GM08714 (cell line): ENCODE results near the gene SPATA22.
"Not testable (repeated sequence)": the region's sequence is repeated elsewhere in the genome, so short reads cannot be mapped to it uniquely, and the experiment has no call there.

ENCODE experiments used
- H3K4me3 ChIP-seq: fragments of 200-500 bp; sonication (Bioruptor generic); 2 replicates; pipeline ENCODE4 v1.5.1; 2014; ENCODE audit warnings: mild to moderate bottlenecking, low read length, inconsistent platforms
- ZNF274 ChIP-seq: IDR thresholded peaks from 2 replicates; pipeline ENCODE4 v1.6.1; 2012; ENCODE audit warnings: mild to moderate bottlenecking, low read depth, low read length

The SPATA22 gene

DNA sequence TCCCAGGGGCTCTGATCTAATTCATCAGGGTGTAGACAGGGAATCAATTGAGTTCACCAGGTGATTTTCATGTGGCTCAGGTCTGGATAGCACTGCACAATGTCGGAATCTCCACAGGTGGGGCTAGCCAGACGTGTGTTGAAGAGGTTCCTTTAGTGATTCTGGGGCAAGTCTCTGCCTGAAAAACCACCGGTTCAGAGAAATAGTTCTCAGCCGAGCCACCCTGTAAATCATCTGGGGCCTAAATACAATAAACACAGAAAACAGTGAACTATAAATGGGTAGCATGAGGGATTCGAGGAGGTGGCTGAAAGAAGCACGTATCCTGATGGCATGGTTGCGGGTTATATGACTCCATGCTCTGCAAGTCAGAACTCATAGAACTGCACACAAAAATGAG, 25.5 kb upstream of the SPATA22 start:
- TF ChIP-seq ZNF274: no peak
- no peak overlapping the region for H3K4me3 ChIP-seq

DNA sequence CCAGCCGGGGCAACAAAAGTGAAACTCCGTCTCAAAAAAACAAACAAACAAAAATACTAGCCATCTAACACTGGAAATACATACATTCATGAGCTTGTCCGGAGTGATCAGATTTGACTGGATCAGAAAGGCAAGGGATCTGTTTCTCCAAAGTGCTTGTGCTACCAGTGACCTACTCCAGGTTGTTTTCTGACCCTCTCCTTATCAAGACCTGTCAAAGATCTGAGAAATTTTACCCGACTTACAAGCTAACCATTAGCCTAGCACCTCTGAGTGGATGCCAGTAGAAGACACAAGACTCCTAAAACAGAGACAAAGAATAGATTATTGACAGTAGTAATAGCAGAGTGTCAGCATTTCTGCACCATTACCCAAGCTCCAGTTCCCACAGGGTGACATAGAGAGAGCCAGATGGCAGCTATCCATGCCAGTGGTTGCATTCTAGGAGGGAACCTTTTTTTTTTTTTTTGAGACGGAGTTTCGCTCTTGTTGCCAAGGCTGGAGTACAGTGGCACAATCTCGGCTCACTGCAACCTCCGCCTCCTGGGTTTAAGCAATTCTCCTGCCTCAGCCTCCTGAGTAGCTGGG, 14.0 kb upstream of the SPATA22 start:
- no peak overlapping the region for H3K4me3 ChIP-seq
- TF ChIP-seq ZNF274: no peak

DNA sequence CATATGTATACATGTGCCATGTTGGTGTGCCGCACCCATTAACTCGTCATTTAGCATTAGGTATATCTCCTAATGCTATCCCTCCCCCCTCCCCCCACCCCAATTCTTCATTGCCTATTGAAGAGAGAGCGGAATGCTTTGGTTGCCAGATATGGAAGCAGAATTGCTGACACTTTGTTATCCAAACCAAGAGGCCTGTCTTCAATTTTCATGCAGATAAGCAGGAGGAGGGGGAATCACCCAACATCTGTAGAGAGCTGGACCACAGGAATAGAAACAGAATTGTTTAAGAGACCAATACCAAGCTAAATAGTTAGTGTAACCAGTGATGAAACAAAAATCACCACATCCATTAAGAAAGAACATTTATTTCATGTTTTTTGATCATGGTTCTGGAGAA, 11.2 kb upstream of the SPATA22 start:
- TF ChIP-seq ZNF274: no peak
- H3K4me3 ChIP-seq: no peak overlapping the region

DNA sequence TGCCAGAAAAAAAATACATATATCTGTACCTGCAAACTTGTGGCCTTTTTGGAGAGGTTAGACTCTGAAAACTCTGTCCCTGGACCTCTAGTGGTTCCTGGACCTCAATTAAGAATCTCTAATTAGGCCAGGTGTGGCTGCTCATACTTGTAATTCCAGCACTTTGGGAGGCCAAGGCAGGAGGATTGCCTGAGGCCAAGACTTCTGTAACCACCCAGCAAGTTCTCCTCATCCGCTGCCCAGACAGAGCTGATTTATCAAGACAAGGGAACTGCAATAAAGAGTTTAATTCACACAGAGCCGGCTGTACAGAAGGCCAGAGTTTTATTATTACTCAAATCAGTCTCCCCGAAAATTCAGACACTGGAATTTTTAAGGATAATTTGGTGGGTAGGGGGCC, 8.4 kb upstream of the SPATA22 start:
- TF ChIP-seq ZNF274: no peak
- no peak overlapping the region for H3K4me3 ChIP-seq

DNA sequence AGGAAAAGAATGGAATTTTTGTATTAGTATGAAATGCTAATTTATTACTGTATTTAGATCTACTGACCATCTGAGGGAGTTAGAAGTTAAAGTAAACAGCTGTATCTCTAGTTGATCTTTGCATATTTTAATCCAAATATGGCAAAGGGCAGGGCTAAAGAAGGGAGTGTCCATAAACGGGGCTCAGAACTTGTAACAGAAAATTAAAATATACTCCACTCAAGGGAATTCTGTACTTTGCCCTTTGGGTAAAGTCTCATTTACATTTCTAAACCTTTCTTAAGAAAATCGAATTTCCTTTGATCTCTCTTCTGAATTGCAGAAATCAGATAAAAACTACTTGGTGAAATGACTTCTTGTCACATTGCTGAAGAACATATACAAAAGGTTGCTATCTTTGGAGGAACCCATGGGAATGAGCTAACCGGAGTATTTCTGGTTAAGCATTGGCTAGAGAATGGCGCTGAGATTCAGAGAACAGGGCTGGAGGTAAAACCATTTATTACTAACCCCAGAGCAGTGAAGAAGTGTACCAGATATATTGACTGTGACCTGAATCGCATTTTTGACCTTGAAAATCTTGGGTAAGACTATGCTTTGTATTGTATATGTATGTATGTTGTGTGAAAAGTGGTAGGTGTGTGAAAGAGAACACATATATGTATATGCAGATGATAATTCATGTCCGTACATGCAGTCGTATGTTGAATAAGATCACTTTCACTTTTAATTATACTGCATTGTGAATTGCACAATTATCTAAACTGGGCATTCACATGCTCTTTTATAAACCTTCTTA, 4.4 kb upstream of the SPATA22 start, which contains the start of gene ASPA:
Gene ASPA (plus strand): TSS at position 186 of the 799 bp plus-strand sequence. CDS start 163 bp downstream, at position 349.
- H3K4me3 ChIP-seq: no peak within 1 kb of the TSS
- TF ChIP-seq ZNF274: no peak

DNA sequence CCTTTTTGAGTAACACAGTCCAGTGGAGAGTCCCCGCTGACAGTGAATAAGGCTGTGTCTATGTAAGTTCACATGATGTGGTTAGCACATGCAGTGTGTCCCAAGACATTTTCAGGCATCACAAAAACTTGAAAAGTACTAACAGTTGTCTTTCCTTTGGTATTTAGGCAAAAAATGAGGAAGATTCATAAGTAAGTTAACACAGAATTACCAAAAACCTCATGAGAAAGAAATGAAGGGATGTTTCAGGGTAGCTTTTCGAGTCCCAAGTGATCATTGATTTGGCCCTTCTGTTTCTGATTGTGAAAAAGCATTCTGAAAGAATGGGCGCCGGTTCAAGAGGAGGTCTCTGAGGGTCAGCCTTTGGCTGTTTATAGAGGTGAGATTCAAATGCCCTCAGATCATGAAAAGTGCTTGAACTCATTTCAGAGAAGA, 3.6 kb upstream of the SPATA22 start:
- no peak for TF ChIP-seq ZNF274
- no peak overlapping the region for H3K4me3 ChIP-seq

DNA sequence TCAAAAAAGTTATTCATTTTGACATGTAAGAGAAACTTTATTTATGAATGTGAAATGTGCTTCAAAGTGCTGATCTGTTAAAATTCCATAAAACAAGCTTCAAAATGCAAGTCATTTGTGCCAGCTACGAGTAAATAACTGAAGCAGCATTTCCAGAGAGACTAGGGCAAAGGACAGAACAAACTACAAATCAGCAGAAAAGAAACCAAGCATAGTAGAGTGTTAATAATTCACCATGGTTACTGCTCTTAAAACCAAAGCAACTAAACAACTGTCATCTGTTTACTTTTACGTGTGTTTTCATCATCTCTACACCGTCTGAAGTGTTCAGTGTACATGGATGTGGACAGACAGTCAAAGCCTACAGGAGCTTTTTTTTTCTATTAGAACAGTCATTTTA, 2.6 kb upstream of the SPATA22 start:
- H3K4me3 ChIP-seq: no peak overlapping the region
- no peak for TF ChIP-seq ZNF274

DNA sequence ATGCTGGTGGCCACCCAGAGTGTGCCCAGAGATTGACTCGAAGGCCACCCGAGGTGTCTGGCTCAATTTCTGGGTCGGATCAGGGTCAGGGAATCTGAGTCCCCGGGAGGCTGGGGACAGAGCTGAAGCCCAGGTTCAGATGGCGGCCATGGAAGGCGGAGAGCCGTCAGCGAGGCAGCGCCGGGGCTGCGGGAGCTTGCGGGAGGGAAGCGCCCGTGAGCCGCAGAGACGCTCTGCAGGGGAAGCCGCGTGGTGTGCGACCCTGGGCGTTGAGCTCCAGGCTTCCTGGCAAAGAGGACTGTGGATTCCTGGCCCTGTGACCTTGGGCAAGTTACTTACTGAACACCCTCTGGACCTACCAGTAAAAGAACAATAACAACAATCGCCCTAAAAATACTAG, 518 bp upstream of the SPATA22 start:
- no peak overlapping the region for H3K4me3 ChIP-seq
- TF ChIP-seq ZNF274: no peak

DNA sequence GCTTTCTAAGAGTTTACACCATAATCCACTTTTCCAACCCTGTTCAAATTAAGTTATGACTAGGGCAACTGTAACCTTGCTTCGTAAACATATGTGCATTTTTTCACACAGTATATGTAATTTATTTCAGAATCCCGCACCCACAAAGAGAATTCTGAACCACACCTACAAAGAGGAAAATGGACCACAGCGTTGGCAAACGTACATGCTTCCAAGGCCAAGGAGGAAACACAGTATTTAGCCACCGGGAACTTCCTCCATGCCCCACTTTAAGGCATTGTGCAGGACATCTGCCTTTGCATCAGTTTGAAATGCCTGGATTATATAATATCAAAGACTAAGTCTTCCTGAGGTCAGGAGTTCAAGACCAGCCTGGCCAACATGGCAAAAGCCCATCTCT, 2.1 kb downstream of the SPATA22 start:
- no peak for TF ChIP-seq ZNF274
- H3K4me3 ChIP-seq: no peak overlapping the region

DNA sequence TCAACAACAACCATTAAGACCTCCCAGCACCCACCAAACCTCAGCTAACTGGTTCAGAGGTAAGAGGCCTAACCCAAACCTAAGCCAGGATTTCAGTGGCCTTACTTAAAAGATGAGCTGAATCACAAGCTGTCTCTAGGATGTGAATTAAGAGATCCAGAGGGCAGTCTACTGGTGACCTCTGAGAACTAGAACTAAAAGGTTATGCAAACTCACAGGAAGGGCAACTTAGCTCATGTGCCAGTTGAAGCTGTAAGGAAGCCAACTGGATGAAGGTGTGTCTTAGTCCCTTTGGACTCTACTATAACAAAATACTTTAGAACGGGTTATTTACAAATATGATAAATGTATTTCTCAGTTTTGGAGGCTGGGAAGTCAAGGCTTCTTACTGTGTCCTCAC, 5.3 kb downstream of the SPATA22 start:
- not testable (repeated sequence) for H3K4me3 ChIP-seq

DNA sequence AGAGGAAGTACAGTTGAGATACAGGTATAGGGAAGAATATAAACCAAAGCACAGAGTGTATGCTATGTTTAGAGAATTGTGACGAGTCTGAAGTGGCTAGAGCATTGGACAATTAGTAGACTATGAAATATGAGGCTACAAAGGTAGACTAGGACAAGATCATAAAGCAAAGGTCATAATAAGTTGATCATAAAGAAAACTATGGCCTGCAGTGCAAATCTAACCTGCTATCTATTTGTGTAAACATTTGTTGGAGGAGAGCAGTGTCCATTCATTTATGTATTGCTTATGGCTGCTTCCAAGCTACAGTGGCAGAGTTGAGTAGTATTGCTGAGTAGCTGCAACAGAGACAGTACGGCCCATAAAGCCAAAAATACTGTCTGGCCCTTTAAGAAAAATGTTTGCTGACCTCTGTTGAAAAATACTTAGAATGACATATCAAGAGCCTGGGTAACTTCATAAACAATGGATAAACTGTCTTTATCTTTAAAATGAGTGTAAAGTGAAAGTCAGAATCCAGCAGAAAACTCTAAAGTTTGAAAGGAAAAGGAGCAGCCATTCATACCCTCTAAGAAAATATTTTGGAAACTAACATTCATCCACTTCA, 23.5 kb downstream of the SPATA22 start:
- no peak overlapping the region for H3K4me3 ChIP-seq
- no peak for TF ChIP-seq ZNF274

DNA sequence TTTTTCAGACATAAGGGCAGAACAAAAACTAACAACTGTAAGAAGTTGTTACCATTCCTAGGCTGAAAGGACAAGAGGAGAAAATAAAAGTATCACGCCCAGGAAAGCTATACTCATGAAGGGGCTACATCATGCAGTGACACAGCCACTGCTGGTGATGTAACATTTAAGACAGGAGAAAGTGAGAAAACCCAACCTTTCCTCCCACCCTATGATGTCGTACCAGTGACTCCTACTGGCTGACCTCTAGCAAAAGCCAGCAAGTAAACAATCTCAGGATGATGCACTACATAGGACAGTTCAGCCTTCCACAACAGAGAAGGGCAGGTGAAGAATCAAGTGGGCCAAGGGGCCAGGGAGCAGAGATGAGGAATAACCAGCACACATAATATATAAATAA, 24.0 kb downstream of the SPATA22 start:
- TF ChIP-seq ZNF274: no peak
- no peak overlapping the region for H3K4me3 ChIP-seq

DNA sequence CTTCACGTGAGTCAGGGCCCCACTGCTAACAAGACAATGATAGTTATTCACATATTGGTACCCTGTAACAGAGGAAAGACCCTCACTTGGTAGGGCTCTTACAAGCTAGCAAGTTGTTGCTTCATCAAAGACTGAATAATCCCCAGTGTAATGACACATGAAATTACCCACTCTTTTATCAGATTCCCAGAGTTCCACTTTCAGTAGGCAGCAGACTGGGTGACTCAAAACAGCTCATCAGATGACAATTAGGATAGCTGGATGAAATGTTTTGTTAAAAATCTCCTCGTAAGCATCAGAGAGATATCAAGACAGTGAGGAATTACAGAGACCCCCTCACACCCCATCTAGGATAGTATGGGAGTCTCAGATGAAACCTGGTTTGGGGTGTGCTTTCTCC, 31.2 kb downstream of the SPATA22 start:
- no peak for TF ChIP-seq ZNF274
- H3K4me3 ChIP-seq: no peak overlapping the region

DNA sequence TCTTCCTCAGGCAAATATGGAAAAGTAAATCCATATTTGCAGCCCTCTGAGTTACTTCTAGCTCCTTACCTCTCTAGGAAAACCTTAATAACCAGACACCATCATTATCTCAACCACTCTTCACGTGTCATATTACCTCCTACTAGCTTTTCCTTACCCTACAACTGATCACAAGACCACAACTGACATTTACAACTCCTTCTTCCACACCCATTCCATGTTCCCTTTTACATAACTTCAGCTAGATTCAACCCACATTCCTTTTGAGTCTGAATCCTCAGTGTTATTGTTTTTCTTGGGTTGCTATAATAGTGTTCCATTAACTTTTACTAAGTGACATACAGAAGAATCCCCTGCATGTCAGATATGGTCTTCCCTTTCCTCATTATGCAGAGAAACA, 33.3 kb downstream of the SPATA22 start:
- no peak for TF ChIP-seq ZNF274
- no peak overlapping the region for H3K4me3 ChIP-seq

DNA sequence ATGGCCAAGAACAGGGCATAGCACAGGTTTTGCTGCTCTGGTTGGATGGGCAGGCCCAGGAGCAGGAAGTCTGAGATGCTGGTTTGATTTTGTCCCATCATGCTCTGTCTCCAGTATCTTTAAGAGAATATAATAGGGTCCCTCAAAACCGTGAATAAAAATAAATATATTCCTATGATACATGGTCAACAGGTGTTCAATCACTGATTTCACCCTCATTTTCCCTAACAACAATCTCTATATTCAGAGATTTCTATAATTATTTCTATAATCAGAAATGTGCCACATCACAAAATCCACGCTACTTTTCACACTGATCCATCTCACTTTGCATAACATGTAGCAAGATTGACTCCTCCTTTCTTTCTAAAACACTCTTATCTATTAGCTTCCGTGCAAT, 37.9 kb downstream of the SPATA22 start, which contains the start of gene OR1E2:
Gene OR1E2 (minus strand): TSS at position 101 of the 400 bp plus-strand sequence. CDS start 0 bp downstream, at position 101.
- no peak within 1 kb of the TSS for H3K4me3 ChIP-seq
- no peak for TF ChIP-seq ZNF274

DNA sequence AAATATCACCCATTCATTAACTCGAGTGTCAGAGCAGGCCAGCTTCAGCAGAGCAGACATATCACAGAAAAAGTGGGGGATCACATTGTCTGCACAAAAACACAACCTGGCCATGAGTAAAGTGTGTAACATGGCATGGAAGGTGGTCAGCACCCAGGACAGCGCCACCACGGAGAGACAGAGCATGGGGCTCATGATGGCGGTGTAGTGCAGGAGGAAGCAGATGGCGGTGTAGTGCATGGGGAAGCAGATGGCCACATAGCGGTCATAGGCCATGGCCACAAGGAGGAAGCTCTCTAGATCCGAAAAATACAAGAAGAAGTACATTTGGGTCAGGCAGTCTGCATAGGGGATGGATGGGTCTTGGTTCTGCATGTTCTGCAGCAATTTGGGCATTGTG, 38.4 kb downstream of the SPATA22 start:
- H3K4me3 ChIP-seq: not testable (repeated sequence)
